ENCODE measurements around the gene API5. TPM values are rescaled to one million over a fixed set of nuclear protein-coding genes. Genes with fewer than 3 reads are reported as not detected.

The API5 gene
- total RNA-seq, 4 donors from 2014 or later = 57.8 to 75.3 (median 62.1) TPM

- Histone ChIP-seq H3K4me3 (no peak overlapping the region), H3K27me3 (no peaks in the 10 kb centered on the region), H3K27ac (no peak overlapping the region), H3K36me3 (peaks cover 0 to 94% (median 15%) of the 10 kb centered on the region in 3 donors), H3K9me3 (no peaks in the 10 kb centered on the region), H3K4me1 (no peaks in the 10 kb centered on the region)
- 73 to 87% methylated on average over 2 of the region's 2 CpGs for WGBS, 2 donors
- no peak for DNase-seq (ENCODE audit: low spot score in 2 of 2)
- TF ChIP-seq EP300 (IDR thresholded peaks at IDR 0.05) (no peak), CTCF (IDR thresholded peaks at IDR 0.05) (no peak), POLR2A (IDR thresholded peaks at IDR 0.05) (no peak)
These were observed 82.1 kb downstream of the API5 start for GRCh38 chr11:43393765-43394355.

Small RNA genes lying within 50 kb of the gene (small RNA-seq; reads per million reads assigned to genes)
- not detected for gene RF00019

Other genes starting within 250 kb of the API5 start
- 100 to 1,000 TPM; 117 to 128 (median 123) TPM for gene TTC17, start 46.9 kb downstream of the API5 start, total RNA-seq